Calu3 (cell line): Measurements from ENCODE around the gene LIG4. TPM values are rescaled to one million over a fixed set of nuclear protein-coding genes. Genes with fewer than 3 reads are reported as not detected.
A peak's percentile ranks its signal among the peaks of the same experiment; 100 is the strongest.

Experiments used
- BruUV-seq: library from RNA; stranded (reverse); fragments of 400-500 nt; replicated peaks from 2 replicates; lab custom pipeline; 2021; lab: Mats Ljungman, UMichigan
- CTCF ChIA-PET: fragments of 300-600 bp; sonication (Branson Sonifier 250); formaldehyde crosslinking; loops from one replicate; lab custom pipeline; 2022; ENCODE audit warnings: antibody characterized with exemption; lab: Charles Lee
- DNase-seq: peaks from one replicate; pipeline ENCODE4 v3.0.0; 2022
- H3K27ac Mint-ChIP-seq: one replicate; pipeline ENCODE4 v1.8.0; 2022; ENCODE audit warnings: mixed read lengths; ENCODE audit not compliant: unreplicated experiment
- H3K27me3 Mint-ChIP-seq: one replicate; pipeline ENCODE4 v1.8.0; 2022; ENCODE audit warnings: mixed read lengths; ENCODE audit not compliant: unreplicated experiment
- H3K36me3 Mint-ChIP-seq: one replicate; pipeline ENCODE4 v1.8.0; 2022; ENCODE audit warnings: mild to moderate bottlenecking, moderate library complexity, mixed read lengths; ENCODE audit not compliant: insufficient read depth, unreplicated experiment
- H3K4me1 Mint-ChIP-seq: one replicate; pipeline ENCODE4 v1.8.0; 2022; ENCODE audit warnings: mild to moderate bottlenecking, low read depth, mixed read lengths; ENCODE audit not compliant: unreplicated experiment
- H3K4me3 Mint-ChIP-seq: one replicate; pipeline ENCODE4 v1.8.0; 2022; ENCODE audit warnings: mild to moderate bottlenecking, low read depth, moderate library complexity, mixed read lengths; ENCODE audit not compliant: unreplicated experiment
- H3K9me3 Mint-ChIP-seq: one replicate; pipeline ENCODE4 v1.8.0; 2022; ENCODE audit warnings: low read depth, mixed read lengths; ENCODE audit not compliant: unreplicated experiment
- CTCF ChIP-seq: fragments of 200-600 bp; IDR thresholded peaks from one replicate; pipeline ENCODE4 v1.8.0; 2022; ENCODE audit warnings: antibody characterized with exemption; ENCODE audit not compliant: unreplicated experiment
- intact Hi-C: fragments of 100-400 bp; cut with micrococcal nuclease; formaldehyde crosslinking; loops from one replicate; pipeline ENCODE4 v1.10.0; 2022; ENCODE audit not compliant: unreplicated experiment
- total RNA-seq: library from RNA; stranded (reverse); gene quantifications from 2 replicates; pipeline ENCODE4 v1.2.3, GENCODE V29; 2022

LIG4 gene
- total RNA-seq, 1 experiment from 2014 or later = 2.7 TPM

GRCh38 chr13:108230377-108230776, 15.0 kb upstream of the LIG4 start:
- no peak for DNase-seq
- CTCF ChIA-PET = no interaction called here
- Mint-ChIP-seq H3K36me3 (no peaks in the 10 kb centered on the region), H3K27me3 (no peaks in the 10 kb centered on the region), H3K27ac (no peak overlapping the region), H3K4me3 (no peak overlapping the region), H3K9me3 (no peaks in the 10 kb centered on the region), H3K4me1 (peaks cover 3% of the 10 kb centered on the region)
- TF ChIP-seq CTCF = no peak
- intact Hi-C loops = no loop called here
- no TSS peak for BruUV-seq

- DNase-seq = peak; percentile 4
- Mint-ChIP-seq H3K4me3 (no peak overlapping the region), H3K27ac (no peak overlapping the region), H3K36me3 (no peaks in the 10 kb centered on the region), H3K9me3 (no peaks in the 10 kb centered on the region), H3K27me3 (no peaks in the 10 kb centered on the region), H3K4me1 (peaks cover 9% of the 10 kb centered on the region)
- TF ChIP-seq CTCF = no peak
- intact Hi-C loops = loop anchor here (10.0 kb wide), 1 partner anchor 667 kb away; no protein-coding TSS in a partner anchor
- CTCF ChIA-PET = no interaction called here
- no TSS peak for BruUV-seq
These were observed 12.4 kb upstream of the LIG4 start for GRCh38 chr13:108227651-108228272.

GRCh38 chr13:108226184-108226583, 10.8 kb upstream of the LIG4 start:
- CTCF ChIA-PET = no interaction called here
- no peak overlapping the region for H3K4me3 Mint-ChIP-seq
- H3K9me3 Mint-ChIP-seq = no peaks in the 10 kb centered on the region

GRCh38 chr13:108225440-108225839, 10.1 kb upstream of the LIG4 start:
- no TSS peak for BruUV-seq

More at GRCh38 chr13:108226184-108226583, 10.8 kb upstream of the LIG4 start:
- BruUV-seq = no TSS peak
- TF ChIP-seq CTCF = no peak
- no peaks in the 10 kb centered on the region for H3K36me3 Mint-ChIP-seq
- no peaks in the 10 kb centered on the region for H3K27me3 Mint-ChIP-seq
- peaks cover 9% of the 10 kb centered on the region for H3K4me1 Mint-ChIP-seq
- intact Hi-C loops = loop anchor here (10.0 kb wide), 1 partner anchor 669 kb away; no protein-coding TSS in a partner anchor
- no peak for DNase-seq
- no peak overlapping the region for H3K27ac Mint-ChIP-seq

More at GRCh38 chr13:108225440-108225839, 10.1 kb upstream of the LIG4 start:
- DNase-seq = no peak
- Mint-ChIP-seq H3K4me1 (peaks cover 9% of the 10 kb centered on the region), H3K9me3 (no peaks in the 10 kb centered on the region), H3K27ac (no peak overlapping the region), H3K36me3 (no peaks in the 10 kb centered on the region), H3K4me3 (no peak overlapping the region), H3K27me3 (no peaks in the 10 kb centered on the region)
- CTCF ChIA-PET = no interaction called here
- TF ChIP-seq CTCF = no peak
- intact Hi-C loops = loop anchor here (10.0 kb wide), 1 partner anchor 669 kb away; no protein-coding TSS in a partner anchor
